Measurements from ENCODE around the gene CFAP97. TPM values are rescaled to one million over a fixed set of nuclear protein-coding genes. Genes with fewer than 3 reads are reported as not detected.

CFAP97 gene
- total RNA-seq, 6 experiments from 2014 or later, result 11.7 to 25.6 (median 20.5) TPM

- intact Hi-C loops (cut with DNase I), result no loop called here
- H3K36me3 ChIP-seq, result peaks cover 0 to 19% (median 8%) of the 10 kb centered on the region in 4 donors
- no peak overlapping the region for H3K4me3 ChIP-seq
- no peak overlapping the region for H3K27ac ChIP-seq
- ATAC-seq (no peak), DNase-seq (no peak)
- TF ChIP-seq CTCF (IDR thresholded peaks at IDR 0.05), result no peak
- TF ChIP-seq POLR2A (IDR thresholded peaks at IDR 0.05), result no peak
- no peaks in the 10 kb centered on the region for H3K9me3 ChIP-seq
- WGBS (ENCODE audit: insufficient coverage, low coverage, low lambda C conversion rate, missing lambda C conversion rate), result 40% methylated on average over 1 of the region's 1 CpG
- H3K27me3 ChIP-seq, result no peaks in the 10 kb centered on the region
- no peaks in the 10 kb centered on the region for H3K4me1 ChIP-seq
Observed at GRCh38 chr4:185192059-185192458, 11.7 kb downstream of the CFAP97 start.

- Histone ChIP-seq H3K4me1 (no peaks in the 10 kb centered on the region), H3K27ac (no peak overlapping the region), H3K9me3 (no peaks in the 10 kb centered on the region), H3K36me3 (peaks cover 0 to 19% (median 8%) of the 10 kb centered on the region in 4 donors), H3K4me3 (no peak overlapping the region), H3K27me3 (no peaks in the 10 kb centered on the region)
- no peak for DNase-seq
- intact Hi-C loops (cut with DNase I), result no loop called here
- no peak for ATAC-seq
- WGBS (ENCODE audit: insufficient coverage, low coverage, low lambda C conversion rate, missing lambda C conversion rate), result 92% methylated on average over 6 of the region's 6 CpGs
- no peak for TF ChIP-seq CTCF (IDR thresholded peaks at IDR 0.05)
- TF ChIP-seq POLR2A (IDR thresholded peaks at IDR 0.05), result no peak
Observed at GRCh38 chr4:185190306-185190856, 13.4 kb downstream of the CFAP97 start.

GRCh38 chr4:185189606-185190305, 14.0 kb downstream of the CFAP97 start:
- WGBS (ENCODE audit: insufficient coverage, low coverage, low lambda C conversion rate, missing lambda C conversion rate), result 68% methylated on average over 4 of the region's 4 CpGs
- Histone ChIP-seq H3K36me3 (peaks cover 0 to 19% (median 8%) of the 10 kb centered on the region in 4 donors), H3K9me3 (no peaks in the 10 kb centered on the region), H3K4me1 (no peaks in the 10 kb centered on the region), H3K27me3 (no peaks in the 10 kb centered on the region), H3K27ac (no peak overlapping the region), H3K4me3 (no peak overlapping the region)
- DNase-seq (no peak), ATAC-seq (no peak)
- intact Hi-C loops (cut with DNase I), result no loop called here
- TF ChIP-seq POLR2A (IDR thresholded peaks at IDR 0.05) (no peak), CTCF (IDR thresholded peaks at IDR 0.05) (no peak)

GRCh38 chr4:185186769-185187168, 17.0 kb downstream of the CFAP97 start:
- H3K9me3 ChIP-seq, result no peaks in the 10 kb centered on the region
- DNase-seq (no peak), ATAC-seq (no peak)
- H3K27ac ChIP-seq, result no peak overlapping the region
- 60% methylated on average over 3 of the region's 3 CpGs for WGBS (ENCODE audit: insufficient coverage, low coverage, low lambda C conversion rate, missing lambda C conversion rate)
- TF ChIP-seq POLR2A (IDR thresholded peaks at IDR 0.05) (no peak), CTCF (IDR thresholded peaks at IDR 0.05) (no peak)
- intact Hi-C loops (cut with DNase I), result no loop called here
- no peak overlapping the region for H3K4me3 ChIP-seq
- no peaks in the 10 kb centered on the region for H3K27me3 ChIP-seq
- H3K4me1 ChIP-seq, result no peaks in the 10 kb centered on the region
- peaks cover 0 to 19% (median 8%) of the 10 kb centered on the region in 4 donors for H3K36me3 ChIP-seq
